Activated CD8-positive, alpha-beta T cell treated with anti-CD3 and anti-CD28 coated beads for 36 hours (primary cell): ENCODE data around the gene ADGRF3. TPM values are rescaled to one million over a fixed set of nuclear protein-coding genes. Genes with fewer than 3 reads are reported as not detected.

ENCODE experiments used
- ATAC-seq: fragments of 200-7000 bp; cut with Tn5 transposase; one replicate; pipeline ENCODE4 v1.10.0; 2021; ENCODE audit warnings: mild to moderate bottlenecking, moderate library complexity
- CTCF ChIA-PET: fragments of 350-600 bp; sonication (Branson Sonifier 250); formaldehyde crosslinking; loops from one replicate; lab custom pipeline; 2021; ENCODE audit warnings: antibody characterized with exemption; lab: Charles Lee
- POLR2A ChIA-PET: fragments of 350-600 bp; sonication (Branson Sonifier 250); formaldehyde crosslinking; loops from one replicate; lab custom pipeline; 2021; ENCODE audit warnings: antibody characterized with exemption; lab: Charles Lee
- DNase-seq: peaks from one replicate; pipeline ENCODE4 v3.0.0-alpha.2; 2020
- H3K27ac Mint-ChIP-seq: one replicate; pipeline ENCODE4 v1.8.0; 2021; ENCODE audit warnings: mild to moderate bottlenecking, mixed read lengths
- H3K27me3 Mint-ChIP-seq: one replicate; pipeline ENCODE4 v1.8.0; 2021; ENCODE audit warnings: mixed read lengths
- H3K36me3 Mint-ChIP-seq: one replicate; pipeline ENCODE4 v1.8.0; 2021; ENCODE audit warnings: low read depth, mixed read lengths
- H3K4me1 Mint-ChIP-seq: one replicate; pipeline ENCODE4 v1.8.0; 2021; ENCODE audit warnings: low read depth, mixed read lengths
- H3K4me3 Mint-ChIP-seq: one replicate; pipeline ENCODE4 v1.8.0; 2021; ENCODE audit warnings: mild to moderate bottlenecking, moderate library complexity, mixed read lengths
- H3K9me3 Mint-ChIP-seq: one replicate; pipeline ENCODE4 v1.8.0; 2021; ENCODE audit warnings: mixed read lengths
- intact Hi-C: fragments of 100-400 bp; cut with micrococcal nuclease; formaldehyde crosslinking; loops from one replicate; pipeline ENCODE4 v1.10.0; 2022
- total RNA-seq, 2 experiments: library from RNA; stranded (reverse); gene quantifications; one replicate each; pipeline ENCODE4 v1.2.3, GENCODE V29; 2021
- TF ChIP-seq, protein P1 (sequence below): fragments of 200-600 bp; IDR thresholded peaks from one replicate; pipeline ENCODE4 v1.8.0; 2022; ENCODE audit warnings: antibody characterized with exemption, mild to moderate bottlenecking

ADGRF3 gene
- total RNA-seq, 2 experiments from 2014 or later, result 4.8 to 5.7 TPM

DNA sequence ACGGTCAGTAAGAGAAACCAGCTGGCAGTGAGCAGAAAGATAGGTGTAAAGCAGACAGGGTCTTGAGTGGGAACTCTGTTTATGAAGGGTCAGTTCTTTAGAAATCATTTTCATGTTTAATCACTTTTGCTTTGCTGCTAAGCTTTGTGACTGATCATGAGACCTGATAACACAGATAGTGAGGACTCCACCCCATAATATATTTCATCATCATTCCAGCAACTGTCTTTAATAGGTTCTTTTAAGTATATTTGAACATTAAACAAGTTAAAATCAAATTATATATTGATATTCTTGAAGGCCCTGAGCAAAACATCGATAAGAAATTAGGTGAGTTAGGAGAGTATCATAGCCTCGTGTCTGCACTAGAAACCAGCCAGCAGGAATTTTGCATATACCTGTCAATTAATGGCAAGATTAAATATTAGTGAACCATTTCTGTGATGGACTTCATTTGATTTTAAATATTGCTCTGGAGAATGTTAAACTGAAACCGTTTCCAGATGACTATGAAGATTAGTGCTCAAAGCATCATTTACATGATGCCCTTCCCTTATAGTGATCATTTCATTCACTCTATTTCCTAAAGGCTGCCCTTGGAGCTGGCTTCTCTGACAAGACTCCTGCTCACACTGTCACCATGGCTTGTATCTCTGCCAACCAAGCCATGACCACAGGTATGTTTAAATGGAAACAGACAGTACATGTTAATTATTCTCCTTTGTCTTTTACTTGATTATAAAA lies 69.9 kb downstream of the ADGRF3 start:
- ATAC-seq (no peak), DNase-seq (no peak)
- POLR2A ChIA-PET, result interaction anchor here (0.6 to 1.3 kb wide), 2 partner anchors 20 to 153 kb away, joined by 3 read pairs; no protein-coding TSS in a partner anchor
- H3K36me3 Mint-ChIP-seq, result peaks cover 20% of the 10 kb centered on the region
- peaks cover 2% of the 10 kb centered on the region for H3K4me1 Mint-ChIP-seq
- no peaks in the 10 kb centered on the region for H3K27me3 Mint-ChIP-seq
- TF ChIP-seq, protein P1, sequence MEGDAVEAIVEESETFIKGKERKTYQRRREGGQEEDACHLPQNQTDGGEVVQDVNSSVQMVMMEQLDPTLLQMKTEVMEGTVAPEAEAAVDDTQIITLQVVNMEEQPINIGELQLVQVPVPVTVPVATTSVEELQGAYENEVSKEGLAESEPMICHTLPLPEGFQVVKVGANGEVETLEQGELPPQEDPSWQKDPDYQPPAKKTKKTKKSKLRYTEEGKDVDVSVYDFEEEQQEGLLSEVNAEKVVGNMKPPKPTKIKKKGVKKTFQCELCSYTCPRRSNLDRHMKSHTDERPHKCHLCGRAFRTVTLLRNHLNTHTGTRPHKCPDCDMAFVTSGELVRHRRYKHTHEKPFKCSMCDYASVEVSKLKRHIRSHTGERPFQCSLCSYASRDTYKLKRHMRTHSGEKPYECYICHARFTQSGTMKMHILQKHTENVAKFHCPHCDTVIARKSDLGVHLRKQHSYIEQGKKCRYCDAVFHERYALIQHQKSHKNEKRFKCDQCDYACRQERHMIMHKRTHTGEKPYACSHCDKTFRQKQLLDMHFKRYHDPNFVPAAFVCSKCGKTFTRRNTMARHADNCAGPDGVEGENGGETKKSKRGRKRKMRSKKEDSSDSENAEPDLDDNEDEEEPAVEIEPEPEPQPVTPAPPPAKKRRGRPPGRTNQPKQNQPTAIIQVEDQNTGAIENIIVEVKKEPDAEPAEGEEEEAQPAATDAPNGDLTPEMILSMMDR, result no peak
- CTCF ChIA-PET, result no interaction called here
- no peaks in the 10 kb centered on the region for H3K9me3 Mint-ChIP-seq
- intact Hi-C loops, result no loop called here
- no peak overlapping the region for H3K27ac Mint-ChIP-seq
- no peak overlapping the region for H3K4me3 Mint-ChIP-seq

DNA sequence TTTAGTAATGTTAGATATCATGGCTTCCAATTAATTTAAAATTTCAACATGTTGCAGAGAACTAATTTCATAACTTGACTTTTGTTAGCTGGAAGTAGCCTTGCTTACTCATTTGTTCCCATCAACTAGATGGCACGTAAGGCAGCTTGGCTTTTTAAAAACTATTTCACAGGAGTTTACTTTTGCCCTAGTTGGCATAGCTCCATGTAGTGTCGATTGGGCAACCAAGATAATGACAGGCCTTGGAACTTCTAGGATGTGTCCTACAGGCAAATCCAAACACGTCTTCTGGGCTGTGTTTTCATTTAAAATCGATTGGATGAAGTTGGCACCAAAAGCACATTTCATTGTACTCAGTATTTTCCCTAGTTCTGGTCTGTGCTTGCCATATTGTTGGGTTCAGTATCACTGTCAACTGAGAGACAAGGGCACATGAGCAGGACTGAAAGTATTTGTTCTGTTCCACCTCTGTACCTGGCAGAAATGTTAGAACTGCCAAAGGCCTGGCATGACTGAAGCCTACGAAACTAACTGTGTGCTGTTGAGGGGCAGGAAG lies 72.5 kb downstream of the ADGRF3 start:
- no peaks in the 10 kb centered on the region for H3K9me3 Mint-ChIP-seq
- ATAC-seq, result no peak
- H3K4me3 Mint-ChIP-seq, result no peak overlapping the region
- no peak for DNase-seq
- no peaks in the 10 kb centered on the region for H3K27me3 Mint-ChIP-seq
- H3K4me1 Mint-ChIP-seq, result peaks cover 15% of the 10 kb centered on the region
- intact Hi-C loops, result no loop called here
- peaks cover 9% of the 10 kb centered on the region for H3K36me3 Mint-ChIP-seq
- CTCF ChIA-PET, result interaction anchor here (0.7 to 1.5 kb wide), 2 partner anchors 30 to 36 kb away, joined by 3 to 4 read pairs; partner anchors contain the start of gene HADHA
- H3K27ac Mint-ChIP-seq, result no peak overlapping the region
- TF ChIP-seq, protein P1, result no peak
- POLR2A ChIA-PET, result interaction anchor here (1.2 kb wide), 1 partner anchor 10 kb away, joined by 5 read pairs; no protein-coding TSS in a partner anchor

DNA sequence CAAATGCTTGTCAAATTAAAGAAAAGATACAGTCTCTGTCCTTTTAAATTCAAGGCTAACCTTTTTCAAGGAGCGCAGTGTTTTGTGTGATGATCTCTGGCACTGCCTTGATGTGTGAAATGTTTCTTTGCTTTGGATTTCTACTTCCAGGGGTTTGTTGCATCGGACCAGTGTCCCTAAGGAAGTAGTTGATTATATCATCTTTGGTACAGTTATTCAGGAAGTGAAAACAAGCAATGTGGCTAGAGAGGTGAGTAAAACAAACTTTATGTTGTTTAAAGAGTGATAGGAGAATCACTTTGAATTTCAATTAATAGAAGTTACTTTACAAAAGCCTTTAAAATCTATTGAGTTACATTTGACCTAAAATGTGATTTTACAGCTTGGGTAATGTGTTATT lies 73.1 kb downstream of the ADGRF3 start:
- ChIA-PET POLR2A (no interaction called here), CTCF (interaction anchor here (1.5 kb wide), 1 partner anchor 35 kb away, joined by 4 read pairs; no protein-coding TSS in a partner anchor)
- no peak for DNase-seq
- Mint-ChIP-seq H3K27me3 (no peaks in the 10 kb centered on the region), H3K36me3 (peaks cover 4% of the 10 kb centered on the region), H3K4me3 (no peak overlapping the region), H3K27ac (no peak overlapping the region), H3K9me3 (no peaks in the 10 kb centered on the region), H3K4me1 (peaks cover 16% of the 10 kb centered on the region)
- TF ChIP-seq, protein P1, result no peak
- intact Hi-C loops, result no loop called here
- ATAC-seq, result no peak

DNA sequence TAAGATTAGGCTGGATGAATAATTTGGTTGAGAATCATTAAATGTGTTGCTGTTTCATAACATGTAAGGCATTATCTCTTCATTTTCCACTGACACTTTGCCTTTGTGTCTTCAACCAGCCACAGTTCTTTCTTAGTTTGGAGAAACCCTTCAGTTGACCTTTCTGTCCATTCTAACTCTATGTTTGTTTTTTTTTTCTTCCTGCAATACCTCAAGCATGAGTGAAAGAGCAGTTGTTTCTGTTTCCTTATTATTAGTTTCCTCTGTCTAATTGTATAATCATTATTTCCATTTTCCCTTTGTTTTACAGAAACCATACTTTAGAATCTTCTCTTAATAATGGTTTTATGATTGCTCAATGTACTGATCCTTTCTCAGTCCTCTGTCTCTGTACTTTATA lies 76.2 kb downstream of the ADGRF3 start:
- Mint-ChIP-seq H3K27me3 (no peaks in the 10 kb centered on the region), H3K36me3 (peaks cover 7% of the 10 kb centered on the region), H3K4me1 (peaks cover 18% of the 10 kb centered on the region), H3K27ac (peak overlapping the region; percentile 77), H3K9me3 (no peaks in the 10 kb centered on the region), H3K4me3 (no peak overlapping the region)
- DNase-seq, result no peak
- ChIA-PET CTCF (interaction anchor here (1.0 to 1.2 kb wide), 2 partner anchors 10 to 25 kb away, joined by 3 to 4 read pairs; no protein-coding TSS in a partner anchor), POLR2A (no interaction called here)
- ATAC-seq, result peak; percentile 55
- TF ChIP-seq, protein P1, result no peak
- intact Hi-C loops, result no loop called here
